Thyroid gland (tissue), 4 donors: ENCODE measurements around the gene CCL13. TPM values are rescaled to one million over a fixed set of nuclear protein-coding genes. Genes with fewer than 3 reads are reported as not detected.

Experiments used
- DNase-seq, 2 donors: peaks; one replicate each; pipeline ENCODE4 v3.0.0-alpha.2; 2019
- H3K27ac ChIP-seq, 3 donors: fragments of 200-600 bp; sonication (generic); 1 replicate in 2 of 3; 2 replicates in 1 of 3; pipeline ENCODE4 v1.5.1; 2016 to 2019; ENCODE audit warnings: mild to moderate bottlenecking in 1 of 3, moderate library complexity in 1 of 3
- H3K27me3 ChIP-seq: fragments of 200-600 bp; sonication (generic); one replicate; pipeline ENCODE4 v1.5.1; 2019
- H3K36me3 ChIP-seq, 2 donors: fragments of 200-600 bp; sonication (generic); one replicate each; pipeline ENCODE4 v1.5.1; 2016 to 2019
- H3K4me1 ChIP-seq, 2 donors: fragments of 200-600 bp; sonication (generic); one replicate each; pipeline ENCODE4 v1.5.1; 2017 to 2019
- H3K4me3 ChIP-seq, 3 donors: fragments of 200-600 bp; sonication (generic); replicated peaks in 1 of 3; 1 replicate in 2 of 3; 2 replicates in 1 of 3; pipeline ENCODE4 v1.5.1; 2016; ENCODE audit warnings: mild to moderate bottlenecking in 1 of 3
- H3K9me3 ChIP-seq: fragments of 200-600 bp; sonication (generic); one replicate; pipeline ENCODE4 v1.5.1; 2017
- CTCF ChIP-seq, 6 experiments: fragments of 200-600 bp in 3 of 6; fragments of 450-650 bp in 3 of 6; sonication (generic) in 3 of 6; IDR thresholded peaks; one replicate each; pipeline ENCODE4 v1.5.1; 2016 to 2019; ENCODE audit warnings: antibody characterized with exemption in 6 of 6, mild to moderate bottlenecking in 2 of 6, inconsistent platforms in 1 of 6, moderate library complexity in 1 of 6
- POLR2A ChIP-seq, 2 donors: fragments of 450-650 bp; IDR thresholded peaks; one replicate each; pipeline ENCODE4 v1.6.1; 2017; ENCODE audit warnings: antibody characterized with exemption in 2 of 2, mild to moderate bottlenecking in 2 of 2, moderate library complexity in 1 of 2
- WGBS, 2 donors: methylation state at CpG; one replicate each; pipeline ENCODE4 v1.1.5; 2017; 5-methylcytosine and 5-hydroxymethylcytosine counted together
- intact Hi-C: fragments of 100-400 bp; cut with DNase I; formaldehyde crosslinking; loops from one replicate; pipeline ENCODE4 v1.15.1; 2023
- total RNA-seq, 4 donors: library from RNA; depleted of rRNA; stranded (reverse); fragments of >200 nt; gene quantifications; one replicate each; pipeline ENCODE4 v1.2.3, GENCODE V29; 2016

The CCL13 gene
- total RNA-seq, 4 donors from 2014 or later = 1.2 to 3.2 (median 1.6) TPM

GRCh38 chr17:34337701-34338100, 18.6 kb upstream of the CCL13 start:
- WGBS, 2 donors = 73 to 82% methylated on average over 1 of the region's 1 CpG
- no peak overlapping the region for H3K27ac ChIP-seq
- H3K4me1 ChIP-seq = no peaks in the 10 kb centered on the region
- no peaks in the 10 kb centered on the region for H3K9me3 ChIP-seq
- no peak for DNase-seq
- no peaks in the 10 kb centered on the region for H3K36me3 ChIP-seq
- H3K4me3 ChIP-seq = no peak overlapping the region
- no peak for TF ChIP-seq CTCF (IDR thresholded peaks at IDR 0.05)
- no peak for TF ChIP-seq POLR2A (IDR thresholded peaks at IDR 0.05)
- intact Hi-C loops = no loop called here
- H3K27me3 ChIP-seq = no peaks in the 10 kb centered on the region

- no peak for TF ChIP-seq POLR2A (IDR thresholded peaks at IDR 0.05)
- no peak for TF ChIP-seq CTCF (IDR thresholded peaks at IDR 0.05)
- no peak overlapping the region for H3K4me3 ChIP-seq
- no peak for DNase-seq
- no peaks in the 10 kb centered on the region for H3K4me1 ChIP-seq
- no peaks in the 10 kb centered on the region for H3K9me3 ChIP-seq
- WGBS, 2 donors = 86 to 91% methylated on average over 3 of the region's 3 CpGs
- no peaks in the 10 kb centered on the region for H3K36me3 ChIP-seq
- H3K27ac ChIP-seq = no peak overlapping the region
- intact Hi-C loops = no loop called here
- H3K27me3 ChIP-seq = no peaks in the 10 kb centered on the region
Observed at GRCh38 chr17:34339138-34339770, 17.0 kb upstream of the CCL13 start.

DNA sequence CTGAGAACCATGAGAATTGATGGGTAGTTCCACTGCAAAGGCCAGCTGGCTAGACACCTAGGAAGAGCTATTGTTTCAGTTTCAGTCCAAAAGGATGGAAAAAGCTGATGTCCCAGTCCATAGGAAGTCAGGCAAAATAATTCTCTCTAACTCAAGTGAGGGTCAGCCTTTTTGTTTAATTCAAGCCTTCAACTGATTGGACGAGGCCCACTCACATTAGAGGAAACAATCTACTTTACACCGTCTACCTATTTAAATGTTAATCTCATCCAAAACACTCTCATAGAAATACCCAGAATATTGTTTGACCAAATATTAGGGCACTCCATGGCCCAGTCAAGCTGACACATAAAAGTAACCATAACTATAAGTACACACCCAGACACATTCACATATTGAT, 14.4 kb upstream of the CCL13 start:
- WGBS, 2 donors = 97 to 99% methylated on average over 2 of the region's 2 CpGs
- no peaks in the 10 kb centered on the region for H3K9me3 ChIP-seq
- no peak for DNase-seq
- intact Hi-C loops = no loop called here
- TF ChIP-seq CTCF (IDR thresholded peaks at IDR 0.05) = no peak
- TF ChIP-seq POLR2A (IDR thresholded peaks at IDR 0.05) = no peak
- H3K36me3 ChIP-seq = no peaks in the 10 kb centered on the region
- no peaks in the 10 kb centered on the region for H3K4me1 ChIP-seq
- H3K27me3 ChIP-seq = no peaks in the 10 kb centered on the region
- no peak overlapping the region for H3K4me3 ChIP-seq
- no peak overlapping the region for H3K27ac ChIP-seq

DNA sequence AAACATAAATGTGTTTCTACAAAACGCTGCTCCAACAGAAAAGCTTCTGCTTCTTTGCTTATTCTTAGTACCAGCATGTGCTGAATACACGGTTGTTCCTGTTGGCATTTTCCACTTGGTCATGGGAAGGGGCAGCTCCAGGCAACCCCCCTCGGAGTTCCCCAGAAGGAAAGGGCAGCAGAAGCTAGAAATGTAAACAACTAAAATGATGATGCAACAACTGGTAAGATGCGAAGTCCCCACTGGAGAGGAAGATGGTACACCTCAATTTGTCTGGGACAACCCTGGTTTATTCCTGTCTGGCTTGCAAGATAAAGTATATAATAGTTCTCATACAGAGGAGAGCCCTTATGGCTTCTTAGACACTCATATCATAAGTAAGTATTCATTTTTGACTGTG, 9.2 kb upstream of the CCL13 start:
- Histone ChIP-seq H3K27ac (no peak overlapping the region), H3K36me3 (no peaks in the 10 kb centered on the region), H3K4me1 (no peaks in the 10 kb centered on the region), H3K9me3 (no peaks in the 10 kb centered on the region), H3K27me3 (no peaks in the 10 kb centered on the region), H3K4me3 (no peak overlapping the region)
- TF ChIP-seq CTCF (IDR thresholded peaks at IDR 0.05) (no peak), POLR2A (IDR thresholded peaks at IDR 0.05) (no peak)
- WGBS, 2 donors = 55 to 73% methylated on average over 4 of the region's 4 CpGs
- DNase-seq = no peak
- intact Hi-C loops = no loop called here

DNA sequence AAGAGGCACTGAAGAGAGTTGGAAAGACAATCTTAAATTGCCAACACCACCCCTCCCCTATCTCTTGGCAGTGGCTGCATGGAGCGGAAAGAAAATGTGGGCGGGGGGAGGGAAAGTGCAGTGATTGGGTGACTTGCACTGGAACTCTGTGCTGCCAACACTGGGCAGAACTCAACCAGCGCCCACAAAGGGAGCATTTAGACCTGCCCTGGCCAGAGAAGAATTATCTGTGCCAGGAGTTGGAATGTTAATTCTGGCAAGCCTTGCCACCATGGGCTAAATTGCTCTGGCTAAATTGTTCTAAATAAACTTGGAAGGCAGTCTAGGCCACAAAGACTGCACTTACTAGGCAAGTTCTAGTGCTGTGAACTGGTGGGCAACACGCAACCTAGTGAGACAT, 6.5 kb upstream of the CCL13 start:
- no peaks in the 10 kb centered on the region for H3K9me3 ChIP-seq
- H3K27ac ChIP-seq = no peak overlapping the region
- no peak for TF ChIP-seq POLR2A (IDR thresholded peaks at IDR 0.05)
- TF ChIP-seq CTCF (IDR thresholded peaks at IDR 0.05) = no peak
- DNase-seq = peak in 1 of 2 donors; percentile 6
- intact Hi-C loops = no loop called here
- no peaks in the 10 kb centered on the region for H3K36me3 ChIP-seq
- H3K27me3 ChIP-seq = no peaks in the 10 kb centered on the region
- no peak overlapping the region for H3K4me3 ChIP-seq
- 86 to 90% methylated on average over 4 of the region's 4 CpGs for WGBS, 2 donors
- H3K4me1 ChIP-seq = no peaks in the 10 kb centered on the region
